WTC11 (cell line): ENCODE data around the gene IPO11.
"Not testable (repeated sequence)": the region's sequence is repeated elsewhere in the genome, so short reads cannot be mapped to it uniquely, and the experiment has no call there.

Source experiments
- RELA ChIP-seq: sonication (generic); formaldehyde crosslinking; IDR thresholded peaks from 2 replicates; pipeline ENCODE4 v1.8.1; 2022; ENCODE audit warnings: missing genetic modification reagents, mild to moderate bottlenecking, borderline replicate concordance
- TF ChIP-seq, protein P1 (sequence below): sonication (generic); formaldehyde crosslinking; IDR thresholded peaks from 2 replicates; pipeline ENCODE4 v1.8.1; 2022; ENCODE audit warnings: mild to moderate bottlenecking, missing genetic modification reagents, moderate library complexity, borderline replicate concordance
- TF ChIP-seq, protein P2 (sequence below): fragments of 200-600 bp; IDR thresholded peaks from 2 replicates; pipeline ENCODE4 v1.8.0; 2022; ENCODE audit warnings: antibody characterized with exemption
- TF ChIP-seq, protein P3 (sequence below): sonication (generic); formaldehyde crosslinking; IDR thresholded peaks from 2 replicates; pipeline ENCODE4 v1.8.1; 2023; ENCODE audit warnings: mild to moderate bottlenecking, missing genetic modification reagents, moderate library complexity
- TF ChIP-seq, protein P4 (sequence below): sonication (generic); formaldehyde crosslinking; IDR thresholded peaks from 2 replicates; pipeline ENCODE4 v1.8.0; 2022; ENCODE audit warnings: mild to moderate bottlenecking, missing genetic modification reagents
- TF ChIP-seq, protein P5 (sequence below): sonication (generic); formaldehyde crosslinking; IDR thresholded peaks from 2 replicates; pipeline ENCODE4 v1.8.0; 2022; ENCODE audit warnings: mild to moderate bottlenecking, missing genetic modification reagents

GRCh38 chr5:62513085-62513484, 100.5 kb downstream of the IPO11 start:
- TF ChIP-seq RELA (CRISPR knock-in tag), result not testable (repeated sequence)
- TF ChIP-seq, protein P1, sequence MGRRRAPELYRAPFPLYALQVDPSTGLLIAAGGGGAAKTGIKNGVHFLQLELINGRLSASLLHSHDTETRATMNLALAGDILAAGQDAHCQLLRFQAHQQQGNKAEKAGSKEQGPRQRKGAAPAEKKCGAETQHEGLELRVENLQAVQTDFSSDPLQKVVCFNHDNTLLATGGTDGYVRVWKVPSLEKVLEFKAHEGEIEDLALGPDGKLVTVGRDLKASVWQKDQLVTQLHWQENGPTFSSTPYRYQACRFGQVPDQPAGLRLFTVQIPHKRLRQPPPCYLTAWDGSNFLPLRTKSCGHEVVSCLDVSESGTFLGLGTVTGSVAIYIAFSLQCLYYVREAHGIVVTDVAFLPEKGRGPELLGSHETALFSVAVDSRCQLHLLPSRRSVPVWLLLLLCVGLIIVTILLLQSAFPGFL (CRISPR knock-in tag), result not testable (repeated sequence)
- TF ChIP-seq, protein P2, sequence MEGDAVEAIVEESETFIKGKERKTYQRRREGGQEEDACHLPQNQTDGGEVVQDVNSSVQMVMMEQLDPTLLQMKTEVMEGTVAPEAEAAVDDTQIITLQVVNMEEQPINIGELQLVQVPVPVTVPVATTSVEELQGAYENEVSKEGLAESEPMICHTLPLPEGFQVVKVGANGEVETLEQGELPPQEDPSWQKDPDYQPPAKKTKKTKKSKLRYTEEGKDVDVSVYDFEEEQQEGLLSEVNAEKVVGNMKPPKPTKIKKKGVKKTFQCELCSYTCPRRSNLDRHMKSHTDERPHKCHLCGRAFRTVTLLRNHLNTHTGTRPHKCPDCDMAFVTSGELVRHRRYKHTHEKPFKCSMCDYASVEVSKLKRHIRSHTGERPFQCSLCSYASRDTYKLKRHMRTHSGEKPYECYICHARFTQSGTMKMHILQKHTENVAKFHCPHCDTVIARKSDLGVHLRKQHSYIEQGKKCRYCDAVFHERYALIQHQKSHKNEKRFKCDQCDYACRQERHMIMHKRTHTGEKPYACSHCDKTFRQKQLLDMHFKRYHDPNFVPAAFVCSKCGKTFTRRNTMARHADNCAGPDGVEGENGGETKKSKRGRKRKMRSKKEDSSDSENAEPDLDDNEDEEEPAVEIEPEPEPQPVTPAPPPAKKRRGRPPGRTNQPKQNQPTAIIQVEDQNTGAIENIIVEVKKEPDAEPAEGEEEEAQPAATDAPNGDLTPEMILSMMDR, result not testable (repeated sequence)
- TF ChIP-seq, protein P3, sequence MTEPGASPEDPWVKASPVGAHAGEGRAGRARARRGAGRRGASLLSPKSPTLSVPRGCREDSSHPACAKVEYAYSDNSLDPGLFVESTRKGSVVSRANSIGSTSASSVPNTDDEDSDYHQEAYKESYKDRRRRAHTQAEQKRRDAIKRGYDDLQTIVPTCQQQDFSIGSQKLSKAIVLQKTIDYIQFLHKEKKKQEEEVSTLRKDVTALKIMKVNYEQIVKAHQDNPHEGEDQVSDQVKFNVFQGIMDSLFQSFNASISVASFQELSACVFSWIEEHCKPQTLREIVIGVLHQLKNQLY (CRISPR knock-in tag), result not testable (repeated sequence)
- TF ChIP-seq, protein P4, sequence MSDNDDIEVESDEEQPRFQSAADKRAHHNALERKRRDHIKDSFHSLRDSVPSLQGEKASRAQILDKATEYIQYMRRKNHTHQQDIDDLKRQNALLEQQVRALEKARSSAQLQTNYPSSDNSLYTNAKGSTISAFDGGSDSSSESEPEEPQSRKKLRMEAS (CRISPR knock-in tag), result not testable (repeated sequence)
- TF ChIP-seq, protein P5, sequence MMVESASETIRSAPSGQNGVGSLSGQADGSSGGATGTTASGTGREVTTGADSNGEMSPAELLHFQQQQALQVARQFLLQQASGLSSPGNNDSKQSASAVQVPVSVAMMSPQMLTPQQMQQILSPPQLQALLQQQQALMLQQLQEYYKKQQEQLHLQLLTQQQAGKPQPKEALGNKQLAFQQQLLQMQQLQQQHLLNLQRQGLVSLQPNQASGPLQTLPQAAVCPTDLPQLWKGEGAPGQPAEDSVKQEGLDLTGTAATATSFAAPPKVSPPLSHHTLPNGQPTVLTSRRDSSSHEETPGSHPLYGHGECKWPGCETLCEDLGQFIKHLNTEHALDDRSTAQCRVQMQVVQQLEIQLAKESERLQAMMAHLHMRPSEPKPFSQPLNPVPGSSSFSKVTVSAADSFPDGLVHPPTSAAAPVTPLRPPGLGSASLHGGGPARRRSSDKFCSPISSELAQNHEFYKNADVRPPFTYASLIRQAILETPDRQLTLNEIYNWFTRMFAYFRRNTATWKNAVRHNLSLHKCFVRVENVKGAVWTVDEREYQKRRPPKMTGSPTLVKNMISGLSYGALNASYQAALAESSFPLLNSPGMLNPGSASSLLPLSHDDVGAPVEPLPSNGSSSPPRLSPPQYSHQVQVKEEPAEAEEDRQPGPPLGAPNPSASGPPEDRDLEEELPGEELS (CRISPR knock-in tag), result not testable (repeated sequence)
